Stimulated activated CD4-positive, alpha-beta T cell treated with anti-CD3 and anti-CD28 coated beads, Interleukin-1b, Interleukin-23, amount 100 ng/mL, for 4 hours (primary cell): ENCODE data around the gene AKR1C3.
"Not testable (repeated sequence)": the region's sequence is repeated elsewhere in the genome, so short reads cannot be mapped to it uniquely, and the experiment has no call there.

Experiments
- DNase-seq, 2 donors: peaks; one replicate each; pipeline ENCODE4 v3.0.0-alpha.2; 2020; ENCODE audit warnings: low read depth in 2 of 2

AKR1C3 gene

DNA sequence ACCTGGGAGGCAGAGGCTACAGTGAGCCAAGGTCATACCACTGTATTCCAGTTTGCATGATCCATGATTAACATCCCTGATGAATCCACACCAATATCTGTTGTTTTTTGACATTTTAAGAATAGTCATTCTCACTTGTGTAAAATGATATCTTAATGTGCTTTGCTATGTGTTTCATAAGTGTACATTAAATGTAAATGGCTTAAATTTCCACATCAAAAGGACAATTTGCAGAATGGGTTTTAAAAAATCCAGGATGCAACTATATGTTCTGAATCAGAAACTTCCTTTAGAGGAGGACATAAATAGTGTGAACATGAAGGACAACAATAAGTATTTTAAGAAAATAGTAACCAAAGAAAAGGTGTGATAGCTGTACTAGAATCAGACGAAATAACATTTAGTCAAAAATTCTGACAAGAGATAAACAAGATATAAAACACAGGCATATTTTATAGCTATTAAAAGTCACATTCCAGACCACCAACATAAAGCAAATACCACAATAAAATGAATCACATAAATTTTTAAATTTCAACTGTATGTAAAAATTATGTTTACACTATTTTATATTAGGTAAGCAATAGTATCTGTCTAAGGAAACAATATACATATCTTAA lies 42.4 kb downstream of the AKR1C3 start:
- DNase-seq = no peak

DNA sequence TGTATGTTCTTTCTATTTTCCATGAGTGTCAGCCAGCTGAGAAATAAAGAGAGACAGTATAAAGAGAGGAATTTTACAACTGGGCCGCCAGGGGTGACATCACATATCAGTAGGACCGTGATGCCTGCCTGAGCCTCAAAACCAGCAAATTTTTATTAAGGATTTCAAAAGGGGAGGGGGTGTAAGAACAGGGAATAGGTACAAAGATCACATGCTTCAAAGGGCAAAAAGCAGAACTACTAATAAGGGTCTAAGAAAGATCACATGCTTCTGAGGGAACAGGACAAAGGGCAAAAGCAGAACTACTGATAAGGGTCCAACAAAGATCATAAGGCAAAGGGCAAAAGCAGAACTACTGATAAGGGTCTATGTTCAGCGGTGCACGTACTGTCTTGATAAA lies 43.5 kb downstream of the AKR1C3 start:
- DNase-seq = not testable (repeated sequence)

DNA sequence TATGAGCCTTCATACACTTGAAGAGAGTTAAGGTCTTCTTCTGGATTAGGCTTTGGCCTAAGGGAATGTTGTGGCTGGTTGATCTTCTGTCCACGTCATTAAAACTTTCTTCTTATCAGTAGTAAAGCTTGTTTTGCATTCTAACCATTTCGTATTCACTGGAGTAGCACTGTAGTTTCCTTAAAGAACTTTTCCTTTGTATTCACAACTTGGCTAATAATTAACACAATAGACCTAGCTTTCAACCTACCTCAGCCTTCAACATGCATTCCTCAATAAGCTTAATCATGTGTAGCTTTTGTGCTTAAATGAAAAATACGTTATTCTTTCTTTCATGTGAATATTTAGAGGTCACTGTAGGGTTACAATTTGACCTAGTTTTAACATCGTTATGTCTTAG lies 48.0 kb downstream of the AKR1C3 start:
- no peak for DNase-seq

DNA sequence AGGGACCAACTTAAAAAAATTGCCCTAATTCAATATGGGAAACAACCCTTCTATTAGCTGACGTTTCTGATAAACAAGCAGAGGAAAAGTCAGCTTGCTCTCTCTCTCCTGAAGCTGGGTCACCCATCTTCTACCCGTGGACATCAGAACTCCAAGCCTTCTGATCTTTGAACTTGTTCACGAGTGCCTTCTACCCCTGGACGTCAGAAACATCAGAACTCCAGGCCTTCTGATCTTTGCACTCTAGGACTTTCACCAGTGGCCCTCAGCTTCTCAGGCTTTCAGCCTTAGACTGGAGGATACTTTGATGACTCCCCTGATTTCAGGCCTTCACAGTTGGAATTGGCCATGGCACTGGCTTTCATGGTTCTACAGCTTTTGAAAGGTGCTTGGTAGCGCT lies 48.9 kb downstream of the AKR1C3 start:
- no peak for DNase-seq

DNA sequence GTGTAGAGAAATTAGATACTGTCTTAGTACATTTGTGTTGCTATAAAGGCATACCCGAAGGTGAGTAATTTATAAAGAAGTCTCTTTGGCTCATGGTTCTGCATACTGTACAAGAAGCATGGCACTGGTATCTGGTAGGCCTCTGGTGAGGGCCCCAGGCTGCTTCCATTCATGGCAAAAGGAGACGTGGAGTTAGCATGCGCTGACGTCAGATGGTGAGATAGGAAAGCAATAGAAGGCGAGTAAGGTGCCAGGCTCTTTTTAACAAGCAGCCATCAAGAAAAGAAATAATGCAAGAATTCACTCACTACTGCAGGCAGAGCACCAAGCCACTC lies 52.7 kb downstream of the AKR1C3 start:
- DNase-seq = no peak

DNA sequence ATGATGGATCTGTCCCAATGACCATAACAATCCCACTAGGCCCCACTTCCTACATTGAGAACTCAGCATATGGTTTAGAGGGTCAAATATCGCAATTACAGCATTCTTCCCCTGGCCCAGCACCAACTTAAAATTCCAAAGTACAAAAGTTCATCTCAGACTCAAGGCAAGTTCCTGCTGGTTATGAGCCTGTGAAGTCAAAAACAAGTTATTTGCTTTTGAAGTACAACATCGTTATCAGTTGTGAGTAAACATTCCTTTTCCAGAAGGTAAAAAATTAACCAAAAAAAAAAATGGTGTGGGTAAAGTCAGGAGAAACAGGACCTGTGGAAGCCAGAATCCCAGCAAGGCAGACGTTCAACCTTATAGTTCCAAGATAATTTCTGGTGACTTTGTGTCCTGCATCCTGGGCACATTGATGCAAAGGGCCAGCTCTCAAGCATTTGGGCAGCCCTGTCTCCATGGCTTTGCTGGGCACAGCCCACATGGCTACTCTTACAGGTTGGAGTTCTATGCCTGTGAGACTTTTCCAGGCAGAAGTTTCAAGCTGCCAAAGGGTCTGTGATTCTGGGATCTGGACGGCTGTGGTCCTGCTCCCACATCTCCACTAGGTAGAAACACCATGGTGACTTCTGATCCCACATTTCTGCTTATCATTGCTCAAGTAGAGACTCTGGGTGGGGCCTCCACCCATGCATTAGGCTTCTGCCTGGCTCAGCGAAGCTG lies 53.2 kb downstream of the AKR1C3 start:
- no peak for DNase-seq

DNA sequence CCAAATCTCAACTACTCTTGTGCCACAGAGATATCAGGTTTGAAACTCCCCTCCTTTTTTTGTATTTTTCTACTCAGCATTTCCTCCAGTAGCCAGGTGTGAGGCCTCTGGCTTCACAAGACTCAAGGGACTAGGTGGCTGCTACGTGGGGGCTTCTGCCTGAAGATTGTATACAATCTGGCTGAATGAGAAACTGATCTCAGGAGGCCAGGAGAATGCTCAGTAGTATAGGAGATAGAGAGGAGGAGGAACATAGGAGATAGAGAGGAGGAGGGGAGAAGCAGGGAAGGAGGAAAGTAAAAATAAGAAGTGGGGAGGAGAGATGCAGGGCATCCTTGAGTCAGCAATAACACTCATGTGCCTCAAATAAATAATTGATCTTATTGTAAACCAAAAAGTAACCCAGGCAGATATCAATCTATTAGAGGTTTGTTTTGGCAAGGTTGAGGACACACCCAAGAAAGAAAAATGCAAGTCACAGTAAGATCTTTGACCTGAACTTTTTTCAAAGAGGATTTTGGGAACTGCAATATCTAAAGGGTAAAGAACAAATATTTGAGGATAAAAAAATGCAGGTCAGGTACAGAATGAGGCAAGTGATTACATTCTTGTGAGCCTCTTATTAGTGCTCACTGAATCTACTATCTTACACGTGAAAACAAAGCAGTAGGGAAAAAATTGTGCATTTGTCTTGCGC lies 53.9 kb downstream of the AKR1C3 start:
- no peak for DNase-seq

DNA sequence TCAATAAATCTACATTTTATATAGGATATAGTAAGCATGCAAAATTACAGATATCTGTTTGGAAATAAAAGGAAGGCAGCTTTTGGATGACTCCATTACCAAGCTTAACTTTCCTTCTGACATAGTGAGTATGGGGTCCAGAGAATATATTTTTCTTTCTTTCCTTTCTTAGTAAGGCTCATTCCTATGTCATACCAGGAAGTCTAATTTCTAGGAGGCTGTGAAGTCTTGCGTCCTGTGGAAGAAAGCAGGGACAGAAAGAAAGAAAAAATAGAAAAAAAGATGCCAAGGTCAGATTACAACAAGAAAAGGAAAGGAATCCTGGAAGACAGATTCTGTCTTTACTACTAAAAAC lies 54.4 kb downstream of the AKR1C3 start:
- no peak for DNase-seq

DNA sequence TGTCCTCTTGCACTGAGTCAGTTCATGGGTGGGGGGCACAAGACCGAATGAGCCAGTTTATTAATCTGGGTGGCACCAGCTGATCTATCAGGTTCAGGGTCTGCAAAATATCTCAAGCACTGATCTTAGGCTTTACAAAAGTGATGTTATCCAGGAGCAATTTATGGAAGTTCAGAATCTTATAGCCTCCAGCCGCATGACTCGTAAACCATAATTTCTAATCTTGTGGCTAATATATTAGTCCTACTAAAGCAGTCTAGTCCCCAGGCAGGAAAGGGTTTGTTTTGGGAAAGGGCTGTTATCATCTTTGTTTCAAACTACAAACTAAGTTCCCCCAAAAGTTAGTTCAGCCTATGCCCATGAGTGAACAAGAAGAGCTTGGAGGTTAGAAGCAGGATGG lies 56.9 kb downstream of the AKR1C3 start:
- DNase-seq = no peak

DNA sequence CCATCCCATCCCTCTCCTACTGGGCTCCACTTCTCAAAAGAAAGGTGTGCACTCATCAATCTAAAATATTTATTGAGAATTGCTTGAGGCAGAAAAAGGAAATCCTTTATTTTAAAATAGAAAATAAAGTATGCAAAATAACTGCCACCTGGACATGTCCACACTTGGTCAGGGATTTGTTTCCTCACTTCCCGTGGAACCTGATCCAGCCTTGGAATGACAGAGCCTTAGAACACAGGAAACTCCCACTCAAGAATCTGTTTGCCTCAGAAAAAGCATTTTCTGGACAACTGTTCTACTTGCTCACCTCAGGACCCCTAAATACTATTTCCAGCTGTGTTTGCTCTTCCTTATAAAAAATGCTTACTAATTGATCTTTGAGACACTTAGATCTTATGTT lies 61.7 kb downstream of the AKR1C3 start:
- DNase-seq = no peak
